Islet of Langerhans (tissue), 1 donor: ENCODE results near the gene ZNF385B.
"Not testable (repeated sequence)": the region's sequence is repeated elsewhere in the genome, so short reads cannot be mapped to it uniquely, and the experiment has no call there.

Experiments
- FAIRE-seq: peaks from one replicate; lab custom pipeline; 2011; peaks lifted over from hg19 to GRCh38; lab: Jason Lieb, UNC

The ZNF385B gene

GRCh38 chr2:179861416-179862067, at the start of gene ZNF385B:
Gene ZNF385B (minus strand): TSS chr2:179861612.
- no peak for FAIRE-seq

DNA sequence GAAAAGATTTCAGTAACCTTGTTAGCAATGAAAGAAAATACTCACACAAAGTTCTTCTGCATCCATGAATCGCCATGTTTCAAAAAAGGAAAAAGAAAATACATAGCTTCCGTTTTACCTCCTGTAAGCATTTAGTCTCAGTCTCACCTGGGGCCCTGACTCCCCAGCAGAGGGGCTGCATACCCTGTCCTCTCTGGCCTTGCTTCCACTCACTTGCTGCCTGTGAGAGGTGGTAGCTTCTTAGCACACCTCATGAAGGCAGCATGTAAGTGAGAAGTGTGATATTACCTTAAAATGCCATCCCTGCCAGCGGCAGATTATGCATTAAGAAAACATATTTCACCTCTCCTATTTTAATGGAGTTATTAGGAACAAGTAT, 49.3 kb upstream of the ZNF385B start:
- FAIRE-seq, result no peak

DNA sequence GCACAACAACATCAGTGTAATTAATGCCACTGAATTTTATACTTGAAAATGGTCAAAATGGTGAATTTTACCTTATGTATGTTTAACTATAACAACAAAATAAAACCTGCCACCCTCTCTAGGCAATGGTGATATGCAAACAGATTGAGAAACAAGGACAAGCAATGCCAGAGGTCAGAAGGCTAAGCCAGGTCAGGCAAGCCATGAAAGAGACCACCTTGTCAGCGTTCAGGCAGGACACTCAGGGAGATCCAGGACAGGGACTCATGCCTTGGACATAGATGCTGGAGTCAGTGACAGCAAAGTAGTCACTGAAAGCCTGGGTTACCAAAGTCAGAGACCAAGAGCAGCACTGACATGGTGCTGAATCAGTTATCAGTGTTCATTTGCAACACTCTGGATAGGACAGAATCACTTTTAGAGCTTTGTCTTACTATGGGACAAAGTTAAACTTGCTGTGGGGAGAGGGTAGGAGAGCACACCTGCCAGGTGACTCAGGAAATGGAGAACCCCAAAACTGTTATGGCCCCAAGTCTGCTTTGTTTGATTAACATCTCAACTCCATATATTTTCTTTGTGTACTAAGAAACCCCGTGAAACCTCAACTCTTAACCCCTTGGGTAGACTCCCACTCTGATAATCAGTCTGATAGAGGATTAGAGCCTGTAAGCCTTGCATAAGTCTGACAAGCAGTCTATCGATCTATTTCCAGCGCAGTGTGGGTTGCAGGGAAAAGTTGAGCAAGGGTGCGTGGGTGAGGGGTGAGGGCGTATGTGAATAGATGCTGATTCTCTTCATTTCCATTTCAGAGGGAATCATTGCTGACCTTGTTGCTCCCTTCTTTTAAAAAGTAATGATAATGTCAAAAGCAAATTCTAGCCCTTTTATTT, 48.7 kb upstream of the ZNF385B start:
- FAIRE-seq, result no peak

GRCh38 chr2:179900655-179901054, 39.2 kb upstream of the ZNF385B start:
- no peak for FAIRE-seq

- no peak for FAIRE-seq
Observed at GRCh38 chr2:179899666-179900065, 38.3 kb upstream of the ZNF385B start.

GRCh38 chr2:179898873-179899272, 37.5 kb upstream of the ZNF385B start:
- no peak for FAIRE-seq

DNA sequence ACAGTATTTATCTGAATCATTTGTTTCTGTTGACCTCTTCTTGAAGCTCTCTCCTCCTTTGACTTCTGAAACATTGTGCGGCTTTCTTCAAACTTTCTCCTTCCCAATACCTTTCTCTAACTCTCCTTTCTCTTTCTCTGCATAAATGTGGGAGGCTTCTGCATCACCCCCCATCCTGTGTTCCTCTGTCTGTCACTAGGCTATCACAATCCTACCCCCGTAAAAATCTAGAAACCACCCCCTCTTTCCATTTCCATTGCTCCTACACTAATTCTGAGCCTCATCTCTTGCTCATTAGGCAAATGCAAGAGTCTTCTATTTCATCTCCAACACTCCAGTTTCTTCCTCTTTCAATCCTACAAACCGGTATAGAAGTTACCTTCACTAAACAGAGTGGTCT, 32.2 kb upstream of the ZNF385B start:
- no peak for FAIRE-seq

DNA sequence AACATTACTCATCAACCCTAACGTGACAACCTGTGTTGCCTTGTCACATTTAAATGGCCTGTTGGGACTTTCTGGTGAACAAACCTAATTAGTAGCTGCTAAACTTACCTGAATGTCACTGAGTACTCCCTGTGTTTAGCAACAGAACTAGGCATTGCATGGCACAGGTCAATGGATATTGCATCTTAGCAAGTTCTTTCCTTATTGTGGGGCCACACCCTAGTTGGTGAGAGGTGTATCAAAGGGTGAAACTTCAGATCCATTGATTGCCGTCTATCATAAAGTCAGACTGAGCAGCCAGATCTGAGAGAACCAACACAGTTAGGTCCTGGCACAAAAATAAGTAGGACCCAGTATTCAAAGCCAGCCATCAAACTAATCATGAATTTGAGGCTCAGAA, 29.8 kb upstream of the ZNF385B start:
- FAIRE-seq, result no peak

DNA sequence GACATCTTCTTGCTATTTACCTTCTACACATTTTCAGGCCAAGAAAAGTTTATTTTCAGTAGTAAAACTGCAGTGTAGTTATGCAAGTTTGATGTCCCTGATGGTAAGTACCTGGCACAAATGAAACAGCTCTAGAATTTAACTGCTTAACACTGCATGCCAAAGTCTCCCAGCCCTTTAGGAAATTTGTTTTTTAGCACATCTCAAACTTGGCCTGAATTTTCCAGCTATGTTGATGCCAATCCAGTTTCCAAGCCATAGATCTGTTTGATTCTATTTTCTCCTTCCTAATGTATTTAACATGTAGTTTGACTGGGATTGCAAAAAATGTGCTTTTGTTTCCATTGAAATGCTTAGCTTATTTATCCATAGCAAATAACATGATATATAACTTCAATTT, 29.3 kb upstream of the ZNF385B start:
- no peak for FAIRE-seq

DNA sequence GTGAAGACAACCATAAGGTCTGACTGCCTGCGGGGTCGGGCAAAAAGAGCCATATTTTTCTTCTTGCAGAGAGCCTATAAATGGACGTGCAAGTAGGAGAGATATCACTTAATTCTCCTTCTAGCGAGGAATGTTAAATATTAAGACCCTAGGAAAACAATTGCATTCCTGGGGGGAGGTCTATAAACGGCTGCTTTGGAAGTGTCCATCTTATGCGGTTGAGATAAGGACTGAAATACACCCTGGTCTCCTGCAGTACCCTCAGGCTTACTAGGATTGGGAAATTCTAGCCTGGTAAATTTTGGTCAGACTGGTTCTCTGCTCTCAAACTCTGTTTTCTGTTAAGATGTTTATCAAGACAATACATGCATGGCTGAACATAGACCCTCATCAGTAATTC, 27.2 kb upstream of the ZNF385B start:
- FAIRE-seq, result not testable (repeated sequence)

GRCh38 chr2:179884193-179884592, 22.8 kb upstream of the ZNF385B start:
- FAIRE-seq, result no peak

DNA sequence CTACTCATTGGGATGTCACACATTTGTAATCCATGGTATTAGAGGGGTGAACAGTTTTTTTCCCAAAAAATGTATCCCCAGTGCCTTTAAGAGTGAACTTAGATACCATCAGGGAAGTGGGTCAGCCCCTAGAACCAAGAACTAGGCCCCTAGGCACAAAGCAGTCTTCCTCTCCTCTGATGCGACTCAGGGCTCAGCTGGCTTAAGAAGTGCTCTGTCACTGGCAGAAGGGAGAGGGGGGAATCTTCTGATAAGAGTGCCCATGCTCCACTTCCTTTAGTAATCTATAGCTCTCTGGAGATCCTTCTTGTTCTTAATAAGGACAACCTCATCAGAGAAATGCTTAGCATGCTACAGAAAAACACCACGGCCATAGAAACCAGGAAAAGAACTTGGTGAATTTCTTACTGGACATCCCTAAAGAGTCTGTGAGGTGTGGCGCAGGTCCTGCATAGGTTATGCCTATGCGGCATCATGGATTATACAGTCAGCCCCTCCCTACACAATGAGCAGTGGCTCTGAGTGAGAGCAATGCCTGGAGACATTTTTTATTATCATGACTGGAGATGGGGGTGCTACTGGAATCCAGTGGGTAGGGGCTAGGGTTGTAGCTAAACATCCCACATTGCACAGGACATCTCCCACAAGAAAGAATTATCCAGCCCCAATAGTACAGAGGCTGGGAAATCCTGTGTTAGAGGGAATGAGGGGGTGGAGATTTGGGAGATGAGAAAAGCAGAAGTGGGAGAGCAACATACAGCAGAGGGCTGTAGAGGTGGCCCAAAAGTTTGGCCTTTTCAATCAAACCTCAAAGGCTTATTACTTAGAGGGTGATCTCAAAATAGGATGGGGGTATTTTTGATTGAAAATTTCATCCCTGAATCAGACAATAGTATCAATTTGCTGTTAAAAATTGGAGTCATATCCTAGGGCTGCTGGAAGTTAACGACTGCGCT, 21.7 kb upstream of the ZNF385B start:
- FAIRE-seq, result no peak

DNA sequence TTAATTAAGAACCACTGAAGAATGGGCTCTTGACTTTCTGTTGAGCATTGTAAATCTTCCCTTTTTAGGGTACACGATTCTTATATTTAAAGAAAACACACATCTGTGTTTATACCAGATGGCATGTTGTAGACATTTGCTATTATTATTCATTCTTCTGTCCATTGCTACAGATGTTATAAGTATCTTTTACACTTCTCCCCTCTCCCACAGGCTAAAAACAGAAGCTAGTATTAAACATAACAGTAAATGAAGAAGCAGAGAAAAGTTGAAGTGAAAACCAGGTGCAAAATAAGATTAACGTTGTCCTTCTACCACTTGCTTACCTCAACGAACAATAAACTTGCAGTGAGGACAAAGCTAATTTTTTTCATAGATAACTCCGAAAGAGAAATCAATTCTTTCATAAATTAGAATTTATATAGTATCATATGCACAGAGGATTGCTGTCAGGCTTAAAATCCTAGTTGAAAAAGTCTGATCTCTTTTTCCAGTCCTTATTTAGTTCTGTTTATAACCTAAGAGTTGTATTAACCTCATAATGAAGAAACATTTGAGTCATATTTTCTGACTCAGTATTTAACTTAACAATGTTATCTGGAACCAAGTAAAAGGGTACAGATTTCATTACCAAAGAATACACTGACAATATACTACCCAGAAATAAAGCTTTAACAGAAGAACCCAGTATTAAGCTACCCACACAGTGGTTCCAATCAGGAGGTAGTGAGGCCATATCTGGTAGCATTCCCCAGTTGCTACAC, 16.4 kb upstream of the ZNF385B start:
- no peak for FAIRE-seq

DNA sequence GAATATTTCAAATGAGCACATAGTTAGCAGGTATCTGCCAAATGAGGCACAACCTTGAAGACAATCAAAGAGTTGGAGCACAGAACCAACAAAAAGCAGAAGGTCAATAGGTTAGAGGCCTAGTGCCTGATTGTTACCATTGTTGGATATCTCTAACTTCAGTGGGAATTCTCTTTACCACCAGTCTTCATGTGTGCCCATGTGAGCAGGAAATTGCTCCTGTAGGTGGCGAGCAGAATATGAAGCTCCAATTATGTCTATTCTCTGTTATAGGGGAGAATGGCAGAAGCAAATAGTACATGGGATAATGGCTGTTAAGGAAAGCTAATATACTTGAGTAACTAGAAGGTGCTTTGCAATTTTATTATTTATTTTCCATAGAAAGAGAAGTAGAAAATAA, 14.9 kb upstream of the ZNF385B start:
- FAIRE-seq, result no peak

- no peak for FAIRE-seq
Observed at GRCh38 chr2:179875864-179876263, 14.5 kb upstream of the ZNF385B start.

GRCh38 chr2:179862898-179863458, 1.6 kb upstream of the ZNF385B start:
- FAIRE-seq, result no peak

DNA sequence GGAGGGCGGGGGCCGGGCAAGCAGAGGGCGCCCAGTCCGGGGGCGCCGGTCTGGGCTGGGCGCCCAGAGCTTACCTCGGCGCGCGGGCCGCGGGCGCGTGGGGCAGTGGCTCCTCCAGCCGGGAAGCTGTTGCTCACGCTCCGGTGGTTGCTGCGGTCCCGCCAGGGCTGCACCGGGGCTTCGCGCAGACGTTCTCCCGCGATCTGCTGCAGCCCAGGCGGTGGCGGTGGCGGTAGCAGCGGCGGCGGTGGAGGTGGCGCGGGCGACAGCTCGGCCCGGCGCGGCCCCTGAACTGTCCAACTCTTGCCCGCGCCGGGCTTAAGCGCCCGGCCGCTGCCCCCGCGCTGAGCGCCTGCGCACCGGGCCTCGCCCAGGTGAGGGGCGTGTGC, 391 bp downstream of the ZNF385B start:
- FAIRE-seq, result no peak

GRCh38 chr2:179860255-179861026, 971 bp downstream of the ZNF385B start:
- no peak for FAIRE-seq

DNA sequence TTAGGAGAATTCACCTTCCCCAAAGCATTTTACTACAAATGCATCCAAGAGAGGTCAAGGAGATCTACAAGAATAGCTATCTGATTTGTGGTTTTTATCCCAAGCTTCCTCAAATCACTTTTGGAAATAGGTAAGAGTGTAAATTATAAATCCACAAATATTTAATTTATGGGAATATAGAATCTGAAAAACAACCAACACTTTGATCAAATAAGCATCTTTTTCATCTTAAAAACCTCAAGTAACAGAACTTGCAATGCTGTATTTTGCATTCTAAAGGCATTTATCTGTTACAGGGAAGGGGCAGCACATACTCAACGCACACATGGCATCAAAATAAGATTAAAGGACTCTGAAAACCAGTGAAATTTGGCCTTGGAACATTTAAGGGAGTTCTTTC, 1.9 kb downstream of the ZNF385B start:
- FAIRE-seq, result no peak

GRCh38 chr2:179857236-179857635, 4.2 kb downstream of the ZNF385B start:
- FAIRE-seq, result no peak

DNA sequence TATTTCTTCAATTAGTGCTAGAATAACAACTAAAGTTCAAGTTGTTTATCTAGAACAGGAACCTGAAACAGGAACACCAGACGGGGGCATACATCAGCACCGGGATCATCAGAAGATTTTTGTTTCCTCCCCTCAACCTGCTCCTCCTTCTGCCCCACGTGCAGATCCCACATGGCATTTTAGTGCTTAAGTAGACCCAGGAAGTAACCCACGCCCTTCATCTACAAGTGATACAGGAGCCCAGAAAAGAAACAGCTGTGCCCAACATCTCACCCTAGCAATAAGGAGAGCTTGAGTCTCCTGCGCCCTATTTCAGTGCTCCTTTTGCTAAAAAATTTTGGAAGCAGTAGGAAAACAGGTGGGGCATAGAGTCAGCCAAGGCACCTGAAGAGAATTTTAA, 5.2 kb downstream of the ZNF385B start:
- FAIRE-seq, result no peak
